ENCODE results near the gene BHLHE23.

The BHLHE23 gene

GRCh38 chr20:63005862-63006539, 763 bp downstream of the BHLHE23 start:
- Histone ChIP-seq H2AK5ac (ENCODE audit: low read length) (no peak overlapping the region), H3K18ac (ENCODE audit: low read length) (no peak overlapping the region), H3K9ac (ENCODE audit: low read length) (no peak overlapping the region), H3K79me2 (ENCODE audit: control insufficient read depth, insufficient read depth, low read length) (no peaks in the 10 kb centered on the region), H3K79me1 (ENCODE audit: low read length) (no peaks in the 10 kb centered on the region), H3K56ac (ENCODE audit: low read length) (no peak overlapping the region), H2BK120ac (ENCODE audit: low read depth, low read length) (no peak overlapping the region), H3K4me3 (ENCODE audit: low read length) (no peak overlapping the region), H3K4me1 (ENCODE audit: control insufficient read depth, low read depth, low read length) (no peaks in the 10 kb centered on the region), H4K8ac (ENCODE audit: low read depth, low read length) (no peak overlapping the region), H3K23ac (ENCODE audit: low read length) (no peak overlapping the region), H3K27me3 (ENCODE audit: insufficient read depth, low read length, poor library complexity) (peaks cover 58% of the 10 kb centered on the region), H2BK15ac (replicated peaks; ENCODE audit: low read depth) (no peak overlapping the region), H3K36me3 (ENCODE audit: control insufficient read depth, insufficient read depth, low read length) (no peaks in the 10 kb centered on the region), H2BK5ac (ENCODE audit: low read length) (no peak overlapping the region), H3K4ac (ENCODE audit: low read depth, low read length) (no peak overlapping the region), H3K4me2 (ENCODE audit: low read length) (no peak overlapping the region), H4K5ac (ENCODE audit: low read length) (no peak overlapping the region), H3K27ac (ENCODE audit: low read depth, low read length) (no peak overlapping the region)
- WGBS (ENCODE audit: extremely low coverage, insufficient coverage, low lambda C conversion rate), result no CpG with 5 or more reads among the region's 90 CpGs
- DNase-seq, result peak; percentile 40

- no peak overlapping the region for H3K9ac ChIP-seq (ENCODE audit: low read length)
- no peaks in the 10 kb centered on the region for H3K4me1 ChIP-seq (ENCODE audit: control insufficient read depth, low read depth, low read length)
- H2BK120ac ChIP-seq (ENCODE audit: low read depth, low read length), result no peak overlapping the region
- H3K4ac ChIP-seq (ENCODE audit: low read depth, low read length), result no peak overlapping the region
- no peak overlapping the region for H3K27ac ChIP-seq (ENCODE audit: low read depth, low read length)
- H3K18ac ChIP-seq (ENCODE audit: low read length), result no peak overlapping the region
- H2BK15ac ChIP-seq (replicated peaks; ENCODE audit: low read depth), result no peak overlapping the region
- no CpG with 5 or more reads among the region's 43 CpGs for WGBS (ENCODE audit: extremely low coverage, insufficient coverage, low lambda C conversion rate)
- no peak overlapping the region for H3K23ac ChIP-seq (ENCODE audit: low read length)
- no peak for DNase-seq
- no peak overlapping the region for H2AK5ac ChIP-seq (ENCODE audit: low read length)
- H3K79me1 ChIP-seq (ENCODE audit: low read length), result no peaks in the 10 kb centered on the region
- no peak overlapping the region for H4K8ac ChIP-seq (ENCODE audit: low read depth, low read length)
- no peak overlapping the region for H3K4me3 ChIP-seq (ENCODE audit: low read length)
- no peaks in the 10 kb centered on the region for H3K79me2 ChIP-seq (ENCODE audit: control insufficient read depth, insufficient read depth, low read length)
- H2BK5ac ChIP-seq (ENCODE audit: low read length), result no peak overlapping the region
- H3K4me2 ChIP-seq (ENCODE audit: low read length), result no peak overlapping the region
- peaks cover 61% of the 10 kb centered on the region for H3K27me3 ChIP-seq (ENCODE audit: insufficient read depth, low read length, poor library complexity)
- H4K5ac ChIP-seq (ENCODE audit: low read length), result no peak overlapping the region
- no peaks in the 10 kb centered on the region for H3K36me3 ChIP-seq (ENCODE audit: control insufficient read depth, insufficient read depth, low read length)
- no peak overlapping the region for H3K56ac ChIP-seq (ENCODE audit: low read length)
Measured at GRCh38 chr20:63005365-63005861, 1.4 kb downstream of the BHLHE23 start.

- no peak overlapping the region for H3K56ac ChIP-seq (ENCODE audit: low read length)
- no peak overlapping the region for H3K9ac ChIP-seq (ENCODE audit: low read length)
- no peak overlapping the region for H3K4me3 ChIP-seq (ENCODE audit: low read length)
- no peak overlapping the region for H4K5ac ChIP-seq (ENCODE audit: low read length)
- no peaks in the 10 kb centered on the region for H3K4me1 ChIP-seq (ENCODE audit: control insufficient read depth, low read depth, low read length)
- H3K4me2 ChIP-seq (ENCODE audit: low read length), result no peak overlapping the region
- H2BK5ac ChIP-seq (ENCODE audit: low read length), result no peak overlapping the region
- no peak overlapping the region for H2BK120ac ChIP-seq (ENCODE audit: low read depth, low read length)
- H2AK5ac ChIP-seq (ENCODE audit: low read length), result no peak overlapping the region
- no peak overlapping the region for H3K23ac ChIP-seq (ENCODE audit: low read length)
- no peaks in the 10 kb centered on the region for H3K79me1 ChIP-seq (ENCODE audit: low read length)
- no peak overlapping the region for H2BK15ac ChIP-seq (replicated peaks; ENCODE audit: low read depth)
- H3K36me3 ChIP-seq (ENCODE audit: control insufficient read depth, insufficient read depth, low read length), result no peaks in the 10 kb centered on the region
- peaks cover 61% of the 10 kb centered on the region for H3K27me3 ChIP-seq (ENCODE audit: insufficient read depth, low read length, poor library complexity)
- DNase-seq, result no peak
- no peak overlapping the region for H4K8ac ChIP-seq (ENCODE audit: low read depth, low read length)
- no peak overlapping the region for H3K18ac ChIP-seq (ENCODE audit: low read length)
- no CpG with 5 or more reads among the region's 53 CpGs for WGBS (ENCODE audit: extremely low coverage, insufficient coverage, low lambda C conversion rate)
- H3K27ac ChIP-seq (ENCODE audit: low read depth, low read length), result no peak overlapping the region
- no peaks in the 10 kb centered on the region for H3K79me2 ChIP-seq (ENCODE audit: control insufficient read depth, insufficient read depth, low read length)
- H3K4ac ChIP-seq (ENCODE audit: low read depth, low read length), result no peak overlapping the region
Measured at GRCh38 chr20:63004607-63005364, 2.0 kb downstream of the BHLHE23 start.

GRCh38 chr20:63003546-63003945, 3.2 kb downstream of the BHLHE23 start:
- Histone ChIP-seq H3K79me1 (ENCODE audit: low read length) (no peaks in the 10 kb centered on the region), H2BK5ac (ENCODE audit: low read length) (no peak overlapping the region), H3K27me3 (ENCODE audit: insufficient read depth, low read length, poor library complexity) (peaks cover 56% of the 10 kb centered on the region), H3K4me2 (ENCODE audit: low read length) (no peak overlapping the region), H3K4me1 (ENCODE audit: control insufficient read depth, low read depth, low read length) (no peaks in the 10 kb centered on the region), H2AK5ac (ENCODE audit: low read length) (no peak overlapping the region), H3K79me2 (ENCODE audit: control insufficient read depth, insufficient read depth, low read length) (no peaks in the 10 kb centered on the region), H3K18ac (ENCODE audit: low read length) (no peak overlapping the region), H3K23ac (ENCODE audit: low read length) (no peak overlapping the region), H3K4ac (ENCODE audit: low read depth, low read length) (no peak overlapping the region), H3K36me3 (ENCODE audit: control insufficient read depth, insufficient read depth, low read length) (no peaks in the 10 kb centered on the region), H3K4me3 (ENCODE audit: low read length) (no peak overlapping the region), H2BK120ac (ENCODE audit: low read depth, low read length) (no peak overlapping the region), H3K9ac (ENCODE audit: low read length) (no peak overlapping the region), H3K27ac (ENCODE audit: low read depth, low read length) (no peak overlapping the region), H4K8ac (ENCODE audit: low read depth, low read length) (no peak overlapping the region), H2BK15ac (replicated peaks; ENCODE audit: low read depth) (no peak overlapping the region), H4K5ac (ENCODE audit: low read length) (no peak overlapping the region), H3K56ac (ENCODE audit: low read length) (no peak overlapping the region)
- no CpG with 5 or more reads among the region's 13 CpGs for WGBS (ENCODE audit: extremely low coverage, insufficient coverage, low lambda C conversion rate)
- DNase-seq, result no peak

GRCh38 chr20:63002511-63002910, 4.3 kb downstream of the BHLHE23 start:
- H3K4me2 ChIP-seq (ENCODE audit: low read length), result no peak overlapping the region
- H2BK15ac ChIP-seq (replicated peaks; ENCODE audit: low read depth), result no peak overlapping the region
- no peaks in the 10 kb centered on the region for H3K4me1 ChIP-seq (ENCODE audit: control insufficient read depth, low read depth, low read length)
- no peak overlapping the region for H3K27ac ChIP-seq (ENCODE audit: low read depth, low read length)
- peaks cover 45% of the 10 kb centered on the region for H3K27me3 ChIP-seq (ENCODE audit: insufficient read depth, low read length, poor library complexity)
- H4K8ac ChIP-seq (ENCODE audit: low read depth, low read length), result no peak overlapping the region
- no peak overlapping the region for H3K9ac ChIP-seq (ENCODE audit: low read length)
- H2BK120ac ChIP-seq (ENCODE audit: low read depth, low read length), result no peak overlapping the region
- no peak overlapping the region for H4K5ac ChIP-seq (ENCODE audit: low read length)
- no peak for DNase-seq
- H3K79me1 ChIP-seq (ENCODE audit: low read length), result no peaks in the 10 kb centered on the region
- no peak overlapping the region for H3K4me3 ChIP-seq (ENCODE audit: low read length)
- WGBS (ENCODE audit: extremely low coverage, insufficient coverage, low lambda C conversion rate), result no CpG with 5 or more reads among the region's 11 CpGs
- no peaks in the 10 kb centered on the region for H3K36me3 ChIP-seq (ENCODE audit: control insufficient read depth, insufficient read depth, low read length)
- H3K18ac ChIP-seq (ENCODE audit: low read length), result no peak overlapping the region
- no peak overlapping the region for H2BK5ac ChIP-seq (ENCODE audit: low read length)
- H3K79me2 ChIP-seq (ENCODE audit: control insufficient read depth, insufficient read depth, low read length), result no peaks in the 10 kb centered on the region
- no peak overlapping the region for H3K56ac ChIP-seq (ENCODE audit: low read length)
- no peak overlapping the region for H3K23ac ChIP-seq (ENCODE audit: low read length)
- H3K4ac ChIP-seq (ENCODE audit: low read depth, low read length), result no peak overlapping the region
- H2AK5ac ChIP-seq (ENCODE audit: low read length), result no peak overlapping the region

All from mesendoderm (in vitro differentiated cells).